ENCODE data around the gene SERP1.
"Not testable (repeated sequence)": the region's sequence is repeated elsewhere in the genome, so short reads cannot be mapped to it uniquely, and the experiment has no call there.

The SERP1 gene

DNA sequence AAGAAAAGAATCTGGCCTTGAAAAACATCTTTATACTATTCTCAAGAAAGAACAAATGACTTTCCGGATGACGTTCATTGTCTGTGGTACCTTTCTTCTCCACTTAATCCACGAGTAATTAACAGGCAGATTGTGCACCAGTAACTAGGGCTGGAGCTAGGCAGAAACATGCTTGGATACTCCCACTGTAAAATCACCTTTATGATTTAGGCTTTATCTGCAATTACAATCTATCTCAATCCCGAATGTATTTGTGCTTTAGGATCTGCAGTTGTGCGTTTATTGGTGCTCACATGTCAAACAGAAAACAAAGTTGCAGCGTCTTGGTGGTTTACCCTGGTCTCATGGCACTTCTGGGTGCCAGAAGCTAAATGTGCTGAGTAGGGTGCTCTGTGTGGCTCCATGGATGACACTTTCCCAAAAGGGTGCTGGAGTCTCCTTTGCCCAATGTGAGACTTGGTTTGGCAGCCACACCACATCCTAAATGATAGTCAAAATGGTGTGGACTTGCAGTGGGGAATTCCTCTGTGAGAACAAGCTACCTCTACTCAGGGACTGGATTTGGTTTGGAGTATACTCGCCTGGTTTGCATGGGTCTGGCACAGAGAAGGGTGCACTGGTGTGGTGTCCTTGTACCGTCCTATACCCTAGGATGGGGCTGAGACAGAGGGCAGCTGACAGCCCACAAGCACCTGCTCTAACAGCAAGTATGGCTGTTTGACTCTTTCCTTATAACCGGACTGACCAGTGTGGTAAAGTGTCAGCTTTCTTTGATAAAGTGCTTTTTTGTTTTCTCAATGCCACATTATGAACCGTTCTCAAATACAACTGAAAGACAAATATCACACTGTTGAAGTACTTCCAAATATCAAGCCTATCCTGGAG lies 7.7 kb downstream of the SERP1 start:
- DNase-seq (ENCODE audit: low read depth, low spot score): no peak

DNA sequence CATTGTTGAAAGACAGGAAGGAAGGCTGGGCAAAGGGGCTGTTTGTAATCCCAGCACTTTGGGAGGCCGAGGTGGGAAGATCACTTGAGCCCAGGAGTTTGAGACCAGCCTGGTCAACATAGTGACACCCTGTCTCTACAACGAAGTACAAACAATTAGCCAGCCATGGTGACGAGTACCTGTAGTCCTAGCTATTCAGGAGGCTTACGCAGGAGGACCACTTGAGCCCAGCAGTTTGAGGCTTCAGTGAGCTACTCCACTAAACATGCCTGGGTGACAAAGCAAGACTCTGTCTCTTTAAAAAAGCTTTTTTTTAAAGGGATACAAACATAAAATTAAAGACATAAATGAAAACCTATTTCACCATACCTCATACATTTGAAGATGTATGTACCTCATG lies 11.1 kb downstream of the SERP1 start:
- DNase-seq (ENCODE audit: low read depth, low spot score): no peak

DNA sequence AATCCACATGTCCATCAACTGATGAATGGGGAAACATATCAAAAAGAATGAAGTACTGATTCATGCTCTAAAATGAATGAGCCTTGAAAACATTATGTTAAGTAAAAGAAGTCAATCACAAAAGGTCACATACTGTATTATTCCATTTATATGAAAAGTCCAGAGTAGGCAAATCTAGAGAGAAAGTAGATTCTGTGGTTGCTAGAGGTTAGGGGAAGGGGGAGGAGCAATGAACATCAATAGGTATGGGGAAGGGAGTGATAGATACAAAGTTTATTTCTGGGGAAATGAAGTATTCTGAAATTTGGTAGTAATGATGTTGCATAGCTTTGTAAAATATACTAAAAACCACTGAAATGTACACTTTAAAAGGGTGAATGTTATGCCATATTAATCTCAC lies 14.5 kb downstream of the SERP1 start:
- DNase-seq (ENCODE audit: low read depth, low spot score): no peak

DNA sequence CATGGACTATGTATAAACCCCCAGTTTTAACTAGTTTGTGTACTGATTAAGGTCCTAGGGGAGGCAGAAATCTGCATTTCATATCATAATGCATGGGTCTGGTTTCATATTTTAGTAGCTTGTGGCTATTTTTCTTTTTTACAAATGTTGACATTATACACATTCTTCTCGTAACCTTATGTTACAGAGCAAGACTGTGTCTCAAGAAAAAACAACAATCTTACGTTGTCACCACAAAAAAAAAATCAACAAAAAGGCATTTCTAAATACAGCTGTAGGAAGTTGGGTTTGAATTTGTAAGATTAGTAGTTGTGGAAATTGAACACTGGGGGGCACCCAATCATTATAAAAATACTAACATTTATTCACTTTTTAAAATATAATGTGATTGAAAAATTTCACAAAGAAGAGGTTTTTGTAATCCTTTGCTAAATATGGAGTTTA lies 17.9 kb downstream of the SERP1 start:
- peak; percentile 21 for DNase-seq (ENCODE audit: low read depth, low spot score)

DNA sequence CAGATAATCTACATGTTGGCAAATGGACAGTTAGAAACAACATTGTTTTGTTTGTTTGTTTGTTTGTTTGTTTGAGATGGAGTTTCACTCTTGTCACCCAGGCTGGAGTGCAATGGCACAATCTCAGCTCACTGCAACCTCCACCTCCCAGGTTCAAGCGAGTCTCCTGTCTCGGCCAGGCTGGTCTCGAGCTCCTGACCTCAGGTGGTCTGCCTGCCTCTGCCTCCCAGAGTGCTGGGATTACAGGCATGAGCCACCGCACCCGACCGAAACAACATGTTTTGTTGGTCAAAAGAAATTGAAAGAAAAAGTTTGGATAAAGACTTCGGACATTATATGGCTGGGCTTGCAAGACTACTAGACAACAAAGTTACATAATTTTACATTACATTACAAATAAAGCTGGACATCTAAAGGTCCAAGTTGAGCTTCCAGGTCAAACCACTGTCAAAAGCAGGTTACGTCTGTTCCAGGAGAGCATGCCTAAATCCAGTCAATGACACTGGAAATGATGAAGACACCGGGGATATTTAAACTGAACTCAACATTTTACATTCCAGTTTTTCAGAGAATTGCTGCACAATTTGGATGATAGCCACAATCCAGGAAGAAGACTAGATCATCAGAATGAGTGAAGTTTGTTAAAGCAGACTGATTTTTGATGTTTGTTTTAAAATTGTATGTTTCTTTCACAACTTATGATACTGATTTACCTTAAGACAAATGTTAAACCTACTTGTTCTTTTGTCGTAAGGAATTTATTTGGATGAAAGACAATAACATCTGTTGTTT lies 18.6 kb downstream of the SERP1 start:
- no peak for DNase-seq (ENCODE audit: low read depth, low spot score)

DNA sequence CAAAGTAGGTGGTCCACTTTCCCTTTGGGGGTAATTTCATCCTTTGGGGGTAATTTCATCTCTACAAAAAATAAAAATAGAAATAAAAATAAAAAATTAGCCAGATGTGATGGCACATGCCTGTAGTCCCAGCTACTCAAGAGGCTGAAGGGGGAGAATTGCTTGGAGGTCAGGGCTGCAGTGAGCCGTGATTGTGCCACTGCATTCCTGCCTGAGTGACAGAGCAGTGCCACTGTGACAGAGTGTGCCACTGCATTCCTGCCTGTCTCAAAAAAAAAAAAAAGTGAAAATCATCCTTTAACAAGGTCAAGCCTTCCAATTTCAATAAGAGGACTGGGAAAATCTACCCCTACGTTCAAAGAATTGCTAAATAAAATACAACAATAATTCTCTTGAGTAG lies 22.8 kb downstream of the SERP1 start:
- DNase-seq (ENCODE audit: low read depth, low spot score): no peak

DNA sequence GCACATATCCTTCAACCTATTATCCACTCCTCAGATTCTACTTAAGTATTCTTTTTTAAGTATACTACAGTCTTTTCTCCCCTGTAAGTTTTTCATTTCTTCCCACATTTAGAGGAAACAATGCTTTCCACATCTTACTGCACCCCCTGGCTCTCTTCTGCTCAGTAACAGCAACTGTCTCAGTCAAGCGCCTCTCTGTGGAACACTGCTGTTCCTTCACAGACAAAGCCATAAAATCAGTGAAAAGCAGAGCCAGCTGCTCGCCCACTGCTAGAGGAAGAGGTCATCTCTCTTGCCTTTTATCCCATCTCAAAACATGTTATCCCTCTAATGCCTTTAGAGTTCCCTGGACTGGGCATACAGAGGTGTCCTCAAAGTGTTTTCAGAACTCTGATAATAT lies 24.8 kb downstream of the SERP1 start:
- DNase-seq (ENCODE audit: low read depth, low spot score): no peak

DNA sequence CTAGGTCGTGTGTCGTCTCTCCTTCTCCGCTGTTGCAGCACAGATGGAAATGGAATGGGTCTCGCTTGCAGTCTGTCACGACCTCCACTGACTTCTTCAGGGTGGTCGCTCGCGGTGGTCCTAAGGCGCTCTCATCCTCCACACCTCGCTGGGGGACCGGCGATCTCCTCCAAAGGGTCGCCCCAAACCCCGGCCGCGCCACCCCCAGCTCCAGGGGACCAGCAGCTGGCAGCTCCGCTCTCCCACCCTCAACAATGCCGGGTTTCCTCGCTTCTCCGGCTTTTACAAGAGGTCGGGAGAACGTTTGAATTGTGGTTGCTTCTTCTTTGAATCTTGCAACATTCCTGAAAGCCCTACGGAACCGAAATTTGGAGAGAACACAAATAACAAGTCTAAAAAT lies 25.9 kb downstream of the SERP1 start:
- DNase-seq (ENCODE audit: low read depth, low spot score): no peak

DNA sequence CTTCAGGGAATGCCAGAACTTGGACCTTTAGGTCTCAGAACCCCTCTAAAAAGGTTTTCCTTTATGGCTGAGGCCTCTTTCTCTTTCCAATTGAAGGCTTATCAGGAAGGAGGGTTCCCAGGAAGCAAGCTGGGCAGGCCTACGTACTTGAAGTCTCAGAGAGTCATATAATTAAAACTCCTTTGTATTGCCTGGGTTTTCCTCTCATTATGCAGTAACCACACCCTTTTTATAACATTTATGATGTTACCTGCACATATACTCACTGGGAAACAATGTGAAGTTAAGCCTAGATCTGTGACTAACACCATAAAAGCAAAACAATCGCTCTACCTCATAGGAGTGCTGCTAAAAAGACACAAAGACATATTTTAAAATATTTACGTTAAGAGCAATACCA lies 27.3 kb downstream of the SERP1 start:
- no peak for DNase-seq (ENCODE audit: low read depth, low spot score)

DNA sequence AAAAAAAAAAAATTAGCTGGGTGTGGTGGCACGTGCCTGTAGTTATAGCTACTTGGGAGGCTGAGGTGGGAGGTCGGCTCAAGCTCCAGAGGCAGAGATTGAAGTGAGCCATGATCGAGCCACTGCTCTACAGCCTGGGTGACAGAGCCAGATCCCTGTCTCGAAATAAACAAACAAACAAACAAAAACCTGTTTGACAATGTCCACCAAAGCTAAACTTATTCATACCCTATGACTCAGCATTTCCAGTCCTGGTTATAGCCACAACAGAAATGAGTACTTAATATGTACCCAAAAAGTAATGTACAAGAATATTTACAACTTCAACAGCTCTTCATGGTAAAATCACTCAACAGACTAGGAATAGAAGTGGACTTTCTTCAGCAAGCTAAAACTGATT lies 31.1 kb downstream of the SERP1 start:
- no peak for DNase-seq (ENCODE audit: low read depth, low spot score)

DNA sequence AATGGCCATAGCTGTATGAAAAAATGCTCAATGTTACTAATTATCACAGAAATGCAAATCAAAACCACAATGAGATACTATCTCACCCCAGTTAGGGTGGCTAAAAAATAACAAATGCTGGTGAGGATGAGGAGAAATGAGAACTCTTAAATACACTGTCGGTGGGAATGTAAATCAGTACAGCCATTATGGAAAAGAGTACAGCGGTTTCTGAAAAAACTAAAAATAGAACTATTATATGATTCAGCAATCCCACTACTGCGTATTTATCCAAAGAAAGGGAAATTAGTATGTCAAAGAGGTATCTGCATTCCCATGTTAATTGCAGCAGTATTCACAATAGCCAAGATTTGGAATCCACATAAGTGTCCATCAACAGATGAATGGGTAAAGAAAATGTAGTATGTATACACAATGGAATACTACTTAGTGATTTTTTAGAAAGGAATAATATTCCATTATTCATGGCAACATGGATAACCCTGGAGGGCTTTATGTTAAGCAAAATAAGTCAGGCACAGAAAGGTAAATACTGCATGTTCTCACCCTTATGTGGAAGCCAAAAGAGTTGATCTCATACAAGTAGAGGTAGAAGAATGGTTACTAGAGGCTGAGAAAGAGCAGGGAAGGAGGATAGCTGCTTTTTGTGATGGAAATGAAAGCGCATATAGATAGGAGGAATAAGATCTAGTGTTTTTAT lies 35.0 kb downstream of the SERP1 start:
- DNase-seq (ENCODE audit: low read depth, low spot score): no peak

DNA sequence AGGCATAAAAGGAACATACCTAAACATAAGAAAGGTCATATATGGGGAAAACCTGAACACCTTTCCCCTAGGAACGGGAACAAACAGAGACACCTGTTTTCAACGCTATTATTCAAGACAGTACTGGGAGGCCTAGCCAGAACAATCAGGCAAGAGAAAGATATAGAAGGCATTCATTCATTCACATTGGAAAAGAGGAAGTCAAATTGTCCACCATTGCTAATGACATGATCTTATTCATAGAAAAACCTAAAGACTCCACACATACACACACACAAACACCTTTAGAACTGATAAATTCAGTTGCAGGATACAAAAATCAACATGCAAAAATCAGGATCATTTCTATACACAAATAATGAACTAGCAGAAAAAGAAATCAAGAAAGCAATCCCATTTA lies 36.5 kb downstream of the SERP1 start:
- no peak for DNase-seq (ENCODE audit: low read depth, low spot score)

DNA sequence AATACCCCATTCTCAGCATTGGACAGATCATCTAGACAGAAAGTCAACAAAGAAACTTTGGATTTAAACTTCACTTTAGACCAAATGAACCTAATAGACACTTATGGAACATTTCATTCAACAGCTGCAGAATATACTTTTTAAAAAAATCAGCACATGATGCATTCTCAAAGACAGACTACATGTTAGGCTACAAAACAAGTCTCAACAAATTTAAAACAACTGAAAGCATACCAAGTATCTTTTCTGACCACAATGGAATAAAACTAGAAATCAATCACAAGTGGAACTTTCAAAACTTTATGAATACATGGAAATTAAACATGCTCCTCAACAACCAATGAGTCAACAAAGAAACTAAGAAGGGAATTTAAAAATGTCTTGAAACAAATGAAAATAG lies 37.9 kb downstream of the SERP1 start:
- DNase-seq (ENCODE audit: low read depth, low spot score): no peak

DNA sequence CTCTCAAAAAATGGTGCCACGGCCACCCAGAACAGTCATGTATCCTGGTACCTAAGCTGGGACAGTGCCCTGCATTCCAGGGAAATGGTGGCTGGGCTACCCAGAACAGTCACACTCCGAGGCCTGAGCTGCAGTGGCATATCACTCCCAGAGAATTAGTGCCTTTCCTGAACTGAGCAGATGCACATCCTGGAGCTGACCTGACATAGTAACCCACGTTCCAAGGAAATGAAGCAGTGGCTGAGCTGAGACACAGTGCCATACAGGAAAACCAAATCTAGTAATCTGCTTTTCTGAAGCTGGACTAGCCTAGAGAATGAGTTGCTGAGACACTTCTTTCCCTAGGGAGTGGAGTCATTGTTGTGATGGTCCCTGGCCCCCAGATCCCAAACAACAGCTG lies 41.8 kb downstream of the SERP1 start:
- DNase-seq (ENCODE audit: low read depth, low spot score): no peak

DNA sequence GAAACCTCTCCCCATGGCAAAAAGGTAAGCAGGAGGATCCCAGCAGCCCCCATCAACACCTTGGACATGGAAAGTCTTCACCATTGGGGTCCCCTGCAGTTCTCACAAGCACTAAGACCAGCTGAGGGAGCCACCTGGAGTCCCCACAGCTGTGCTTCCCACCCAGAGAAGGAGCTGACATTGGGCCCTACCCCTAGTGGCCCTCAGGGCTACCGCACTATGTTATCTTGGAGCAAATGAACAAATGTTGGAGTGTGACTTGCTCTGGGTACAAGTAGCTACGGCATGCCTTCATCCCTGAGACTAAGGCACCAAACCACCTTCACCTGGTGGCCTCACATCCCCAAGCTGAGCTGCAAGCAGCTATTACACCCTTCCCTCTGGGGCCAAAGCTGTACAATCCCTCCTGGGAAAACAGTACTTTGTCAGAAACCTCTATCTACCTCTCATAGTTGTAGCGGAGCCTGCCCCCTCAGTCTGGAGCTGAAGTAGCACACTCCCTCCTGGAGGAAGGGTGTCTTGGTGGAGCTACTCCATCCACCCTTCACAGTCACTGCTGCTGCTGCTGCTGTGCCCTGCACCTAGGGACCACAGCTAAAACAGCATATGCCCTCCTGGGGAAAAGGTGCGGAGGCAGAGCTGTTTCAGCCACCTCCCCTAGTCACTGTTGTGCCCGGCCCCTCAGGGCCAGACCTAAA lies 42.7 kb downstream of the SERP1 start:
- no peak for DNase-seq (ENCODE audit: low read depth, low spot score)

DNA sequence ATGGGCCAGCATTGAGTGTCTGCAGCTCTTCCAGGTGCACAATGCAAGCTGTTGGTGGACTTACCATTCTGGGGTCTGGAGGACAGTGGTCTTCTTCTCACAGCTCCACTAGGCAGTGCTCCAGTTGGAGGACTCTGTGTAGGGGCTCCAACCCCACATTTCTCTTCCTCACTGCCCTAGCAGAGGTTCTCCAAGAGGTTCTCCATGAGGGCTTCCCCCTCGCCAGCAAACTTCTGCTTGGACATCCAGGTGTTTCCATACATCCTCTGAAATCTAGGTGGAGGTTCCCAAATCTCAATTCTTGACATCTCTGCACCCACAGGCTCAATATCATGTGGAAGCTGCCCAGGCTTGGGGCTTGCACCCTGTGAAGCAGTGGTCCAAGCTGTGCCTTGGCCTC lies 45.3 kb downstream of the SERP1 start:
- not testable (repeated sequence) for DNase-seq (ENCODE audit: low read depth, low spot score)

DNA sequence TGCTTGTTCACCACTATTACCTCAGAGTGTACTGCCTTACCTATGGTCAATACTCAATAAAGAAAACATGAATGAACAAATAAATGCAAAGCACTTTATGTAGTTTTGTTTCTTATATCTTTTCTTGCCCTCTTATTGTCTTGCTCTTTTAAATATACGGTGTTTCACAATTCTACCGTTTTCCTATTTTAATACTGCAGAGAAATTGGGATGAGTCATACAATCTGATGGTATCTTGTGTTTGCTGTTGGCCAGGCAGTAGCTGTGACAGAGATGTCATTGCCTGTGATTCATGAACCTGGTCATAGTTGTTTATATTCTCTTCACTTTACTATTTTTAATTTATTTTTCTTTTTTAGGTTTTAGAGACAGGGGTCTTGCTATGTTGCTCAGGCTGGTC lies 48.3 kb downstream of the SERP1 start:
- DNase-seq (ENCODE audit: low read depth, low spot score): peak; percentile 12

DNA sequence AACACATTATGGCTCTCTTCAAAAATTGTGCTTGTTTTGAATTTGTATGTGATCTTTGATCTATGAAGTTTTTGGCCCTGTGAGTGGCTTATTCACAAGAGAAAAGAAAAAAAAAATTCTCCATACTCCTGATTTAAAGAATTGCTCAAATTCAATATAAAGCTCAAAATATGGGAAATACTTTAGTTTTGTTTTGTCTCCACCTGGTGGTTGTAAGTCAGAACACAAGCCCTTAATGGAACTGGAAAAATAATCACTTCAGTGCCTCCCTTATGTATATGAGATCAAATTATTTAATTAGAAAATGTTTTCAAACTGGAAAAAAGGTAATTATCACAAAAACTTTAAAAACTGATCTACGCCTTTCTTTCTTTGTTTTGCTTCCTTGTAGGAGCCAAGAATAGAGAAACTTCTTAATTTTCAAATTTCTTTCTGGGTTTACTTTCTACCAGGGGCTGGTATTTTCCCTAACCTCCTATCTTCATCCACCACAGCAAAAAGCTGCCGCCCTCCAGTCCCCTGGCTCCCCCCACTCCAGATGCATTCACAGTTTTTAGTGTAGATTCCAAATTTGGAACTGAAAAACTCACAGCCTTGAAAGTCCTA lies 50.6 kb downstream of the SERP1 start:
- DNase-seq (ENCODE audit: low read depth, low spot score): peak; percentile 68

DNA sequence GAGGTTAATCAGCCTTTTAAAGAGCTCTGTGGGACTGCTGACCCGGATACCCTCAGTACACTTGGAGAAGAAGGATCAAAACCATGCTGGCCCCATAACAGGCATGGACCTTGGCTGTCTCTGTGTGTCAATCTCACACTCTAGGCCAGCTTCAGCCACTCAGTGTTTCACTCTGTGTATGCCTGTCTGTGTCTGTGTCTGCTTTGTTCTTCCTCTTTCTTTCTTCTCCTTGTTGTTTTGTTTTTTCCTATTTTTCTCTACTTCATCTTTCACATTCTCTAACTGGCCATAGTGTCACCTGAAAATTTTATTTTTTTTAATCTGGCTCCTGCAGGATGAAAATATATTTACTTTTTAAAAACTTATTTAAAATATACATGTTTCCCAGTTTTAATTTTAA lies 51.1 kb downstream of the SERP1 start:
- DNase-seq (ENCODE audit: low read depth, low spot score): peak; percentile 24

DNA sequence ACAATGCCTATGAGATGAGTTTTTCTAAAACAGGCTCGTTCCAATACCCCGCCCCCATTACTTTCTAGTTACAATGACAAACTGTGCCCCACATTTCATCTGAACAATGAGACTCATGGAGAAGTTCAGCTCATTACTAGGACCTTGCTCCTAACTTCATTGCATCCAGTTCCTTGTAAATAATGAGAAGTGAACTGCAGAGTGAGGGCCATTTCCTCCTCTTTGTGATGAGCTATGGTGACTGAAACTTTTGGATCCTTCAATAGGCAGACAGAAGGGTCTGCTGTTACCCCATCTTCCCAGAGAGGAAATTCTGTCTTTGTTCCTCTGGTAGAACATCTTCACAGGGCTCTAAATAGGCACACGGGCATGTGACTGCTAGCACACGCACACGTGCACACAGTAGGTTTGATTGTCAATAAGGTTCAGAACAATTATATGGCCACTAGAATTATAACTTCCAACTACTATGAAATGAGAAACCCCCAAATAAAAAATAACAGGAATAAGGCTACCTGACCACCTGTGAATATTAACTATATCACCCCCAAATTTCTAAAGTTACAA lies 51.8 kb downstream of the SERP1 start:
- DNase-seq (ENCODE audit: low read depth, low spot score): no peak

Data from astrocyte of the hippocampus (primary cell).